ENCODE results near the gene DCAF4. TPM values are rescaled to one million over a fixed set of nuclear protein-coding genes. Genes with fewer than 3 reads are reported as not detected.
"Not testable (repeated sequence)": the region's sequence is repeated elsewhere in the genome, so short reads cannot be mapped to it uniquely, and the experiment has no call there.

Gene DCAF4
- total RNA-seq, 3 donors from 2014 or later = 19.8 to 49.5 (median 36.1) TPM

- TF ChIP-seq POLR2AphosphoS5 (IDR thresholded peaks at IDR 0.05) (no peak), CTCF (IDR thresholded peaks at IDR 0.05) (no peak), POLR2A (IDR thresholded peaks at IDR 0.05) (no peak)
- H3K27me3 ChIP-seq = no peaks in the 10 kb centered on the region
- H3K27ac ChIP-seq = no peak overlapping the region
- H3K4me3 ChIP-seq = no peak overlapping the region
- intact Hi-C loops (cut with DNase I; ENCODE audit: low total_unique reads) = no loop called here
- peaks cover 0 to 3% of the 10 kb centered on the region in 2 donors for H3K4me1 ChIP-seq
- DNase-seq (ENCODE audit: low spot score in 2 of 2) = no peak
- no peaks in the 10 kb centered on the region for H3K36me3 ChIP-seq
- no peaks in the 10 kb centered on the region for H3K9me3 ChIP-seq
Observed at GRCh38 chr14:73003681-73004080, 77.4 kb downstream of the DCAF4 start.

GRCh38 chr14:73004641-73005040 lies 78.4 kb downstream of the DCAF4 start:
- H3K9me3 ChIP-seq; DNase-seq (ENCODE audit: low spot score in 2 of 2); intact Hi-C loops (cut with DNase I; ENCODE audit: low total_unique reads); H3K4me1 ChIP-seq; H3K36me3 ChIP-seq; H3K4me3 ChIP-seq; H3K27me3 ChIP-seq: not testable (repeated sequence)
- H3K27ac ChIP-seq = peak overlapping the region; percentile 30 to 66

- DNase-seq (ENCODE audit: low spot score in 2 of 2) = no peak
- intact Hi-C loops (cut with DNase I; ENCODE audit: low total_unique reads) = no loop called here
- no peak for TF ChIP-seq POLR2A (IDR thresholded peaks at IDR 0.05)
- no peak for TF ChIP-seq CTCF (IDR thresholded peaks at IDR 0.05)
- TF ChIP-seq POLR2AphosphoS5 (IDR thresholded peaks at IDR 0.05) = no peak
- Histone ChIP-seq H3K4me1 (peaks cover 0 to 3% of the 10 kb centered on the region in 2 donors), H3K9me3 (no peaks in the 10 kb centered on the region), H3K36me3 (no peaks in the 10 kb centered on the region), H3K27ac (peak overlapping the region; percentile 4 to 10), H3K4me3 (no peak overlapping the region), H3K27me3 (no peaks in the 10 kb centered on the region)
Observed at GRCh38 chr14:73007835-73008234, 81.6 kb downstream of the DCAF4 start.

GRCh38 chr14:73008501-73008900 lies 82.2 kb downstream of the DCAF4 start:
- Histone ChIP-seq H3K4me1 (peaks cover 0 to 3% of the 10 kb centered on the region in 2 donors), H3K9me3 (no peaks in the 10 kb centered on the region), H3K4me3 (no peak overlapping the region), H3K36me3 (no peaks in the 10 kb centered on the region), H3K27ac (no peak overlapping the region), H3K27me3 (no peaks in the 10 kb centered on the region)
- no peak for DNase-seq (ENCODE audit: low spot score in 2 of 2)
- intact Hi-C loops (cut with DNase I; ENCODE audit: low total_unique reads) = no loop called here
- no peak for TF ChIP-seq POLR2AphosphoS5 (IDR thresholded peaks at IDR 0.05)
- TF ChIP-seq CTCF (IDR thresholded peaks at IDR 0.05) = no peak
- no peak for TF ChIP-seq POLR2A (IDR thresholded peaks at IDR 0.05)

Other genes starting within 250 kb of the DCAF4 start
- gene DPF3, start 32.4 kb upstream of the DCAF4 start, total RNA-seq = 1 to 10 TPM in 2 of 3 donors, under 1 TPM in 1; 0.32 to 2.8 (median 1.3) TPM
- 10 to 100 TPM; 18.7 to 22.2 (median 22.1) TPM for gene ZFYVE1, start 100.6 kb downstream of the DCAF4 start, total RNA-seq
- gene RBM25, start 132.1 kb downstream of the DCAF4 start, total RNA-seq = 10 to 100 TPM; 69.9 to 90.6 (median 76.4) TPM
- gene PSEN1, start 210.0 kb downstream of the DCAF4 start, total RNA-seq = 10 to 100 TPM; 45.6 to 64.5 (median 63.2) TPM

Measured in breast epithelium (tissue), 4 donors.